ENCODE data around the gene LYL1. TPM values are rescaled to one million over a fixed set of nuclear protein-coding genes. Genes with fewer than 3 reads are reported as not detected.
A peak's percentile ranks its signal among the peaks of the same experiment; 100 is the strongest.

Gene LYL1
- total RNA-seq, 1 experiment from 2014 or later: 0.23 TPM

- CTCF ChIA-PET: interaction anchor here (0.5 to 1.5 kb wide), 16 partner anchors 10 to 96 kb away, joined by 3 to 13 read pairs (median 4); no protein-coding TSS in a partner anchor
- no peaks in the 10 kb centered on the region for H3K9me3 ChIP-seq (ENCODE audit: control insufficient read depth, insufficient read depth, low read depth, low read length)
- TF ChIP-seq POLR2AphosphoS5 (IDR thresholded peaks at IDR 0.05; ENCODE audit: low read depth, low read length) (no peak; the same call in 1 of the 2 replicates), TCF7L2 (IDR thresholded peaks at IDR 0.05; ENCODE audit: low read depth, low read length) (no peak), SIN3A (IDR thresholded peaks at IDR 0.05; ENCODE audit: borderline replicate concordance, insufficient read depth, low read depth, low read length) (no peak), REST (IDR thresholded peaks at IDR 0.05; ENCODE audit: insufficient read depth in 1 of 2, low read depth in 2 of 2, low read length in 1 of 2) (no peak), CTCF (IDR thresholded peaks at IDR 0.05) (peak; percentile 90)
- in situ Hi-C loops (cut with HindIII; ENCODE audit: low pct_unique_long_range_greater_than_20kb, low sequenced_read_pairs) (no loop called here), intact Hi-C loops (cut with micrococcal nuclease; ENCODE audit: unreplicated experiment) (no loop called here)
- BruUV-seq (replicated peaks): no TSS peak
- POLR2A ChIA-PET: interaction anchor here (0.6 to 1.7 kb wide), 2 partner anchors 10 to 30 kb away, joined by 4 to 9 read pairs; no protein-coding TSS in a partner anchor
- H3K4me1 ChIP-seq (ENCODE audit: control insufficient read depth, insufficient read depth, low read length): peaks cover 74% of the 10 kb centered on the region
- ATAC-seq (peak; percentile 79), DNase-seq (ENCODE audit: low read depth, low spot score) (peak; percentile 43)
- H3K4me3 ChIP-seq (ENCODE audit: low read depth in 2 of 2, low read length in 2 of 2): peak overlapping the region; percentile 13 to 50
- peak overlapping the region; percentile 99 for H3K27ac ChIP-seq (ENCODE audit: low read length)
- H3K36me3 ChIP-seq (ENCODE audit: control insufficient read depth, insufficient read depth, low read length): no peaks in the 10 kb centered on the region
- no peaks in the 10 kb centered on the region for H3K27me3 ChIP-seq (ENCODE audit: control insufficient read depth, insufficient read depth, low read length)
Observed at GRCh38 chr19:13060964-13061927, 41.4 kb downstream of the LYL1 start.

- H3K9me3 ChIP-seq (ENCODE audit: control insufficient read depth, insufficient read depth, low read depth, low read length): no peaks in the 10 kb centered on the region
- ChIA-PET CTCF (interaction anchor here (0.5 to 1.5 kb wide), 13 partner anchors 9 to 95 kb away, joined by 3 to 12 read pairs (median 4); no protein-coding TSS in a partner anchor), POLR2A (interaction anchor here (0.7 to 1.7 kb wide), 2 partner anchors 9 to 334 kb away, joined by 5 to 9 read pairs; no protein-coding TSS in a partner anchor)
- BruUV-seq (replicated peaks): no TSS peak
- intact Hi-C loops (cut with micrococcal nuclease; ENCODE audit: unreplicated experiment): no loop called here
- peak; percentile 54 for ATAC-seq
- no peaks in the 10 kb centered on the region for H3K36me3 ChIP-seq (ENCODE audit: control insufficient read depth, insufficient read depth, low read length)
- no peak for DNase-seq (ENCODE audit: low read depth, low spot score)
- H3K4me1 ChIP-seq (ENCODE audit: control insufficient read depth, insufficient read depth, low read length): peaks cover 82% of the 10 kb centered on the region
- no peak for TF ChIP-seq REST (IDR thresholded peaks at IDR 0.05; ENCODE audit: insufficient read depth in 1 of 2, low read depth in 2 of 2, low read length in 1 of 2)
- peak; percentile 20; the same call in 1 of the 2 replicates for TF ChIP-seq POLR2AphosphoS5 (IDR thresholded peaks at IDR 0.05; ENCODE audit: low read depth, low read length)
- H3K4me3 ChIP-seq (ENCODE audit: low read depth in 2 of 2, low read length in 2 of 2): peak overlapping the region in 1 of 2 experiments; percentile 50; a peak in 2 of 4 replicates
- H3K27me3 ChIP-seq (ENCODE audit: control insufficient read depth, insufficient read depth, low read length): no peaks in the 10 kb centered on the region
- in situ Hi-C loops (cut with HindIII; ENCODE audit: low pct_unique_long_range_greater_than_20kb, low sequenced_read_pairs): no loop called here
- peak overlapping the region; percentile 99 for H3K27ac ChIP-seq (ENCODE audit: low read length)
Observed at GRCh38 chr19:13060233-13060963, 42.3 kb downstream of the LYL1 start.
